BE2C (cell line): Measurements from ENCODE around the gene PHC1.

Experiments used
- DNase-seq: peaks from one replicate; pipeline ENCODE4 v3.0.0-alpha.2; 2020
- H3K27me3 ChIP-seq: fragments of 250-450 bp; sonication (Bioruptor Pico); 2 replicates; pipeline ENCODE4 v1.5.1; 2020; ENCODE audit warnings: mild to moderate bottlenecking
- H3K36me3 ChIP-seq: fragments of 250-450 bp; sonication (Bioruptor Pico); 2 replicates; pipeline ENCODE4 v1.5.1; 2020; ENCODE audit warnings: mild to moderate bottlenecking
- H3K4me1 ChIP-seq: fragments of 250-450 bp; sonication (Bioruptor Pico); 2 replicates; pipeline ENCODE4 v1.5.1; 2020
- H3K4me3 ChIP-seq: 2 replicates; pipeline ENCODE4 v1.5.1; 2011; ENCODE audit warnings: low read depth, low read length
- H3K9me3 ChIP-seq: fragments of 250-450 bp; sonication (Bioruptor Pico); 2 replicates; pipeline ENCODE4 v1.5.1; 2020
- TF ChIP-seq, protein P1 (sequence below): IDR thresholded peaks from 2 replicates; pipeline ENCODE4 v1.5.1; 2012; ENCODE audit warnings: mild to moderate bottlenecking, low read depth, low read length

The PHC1 gene

DNA sequence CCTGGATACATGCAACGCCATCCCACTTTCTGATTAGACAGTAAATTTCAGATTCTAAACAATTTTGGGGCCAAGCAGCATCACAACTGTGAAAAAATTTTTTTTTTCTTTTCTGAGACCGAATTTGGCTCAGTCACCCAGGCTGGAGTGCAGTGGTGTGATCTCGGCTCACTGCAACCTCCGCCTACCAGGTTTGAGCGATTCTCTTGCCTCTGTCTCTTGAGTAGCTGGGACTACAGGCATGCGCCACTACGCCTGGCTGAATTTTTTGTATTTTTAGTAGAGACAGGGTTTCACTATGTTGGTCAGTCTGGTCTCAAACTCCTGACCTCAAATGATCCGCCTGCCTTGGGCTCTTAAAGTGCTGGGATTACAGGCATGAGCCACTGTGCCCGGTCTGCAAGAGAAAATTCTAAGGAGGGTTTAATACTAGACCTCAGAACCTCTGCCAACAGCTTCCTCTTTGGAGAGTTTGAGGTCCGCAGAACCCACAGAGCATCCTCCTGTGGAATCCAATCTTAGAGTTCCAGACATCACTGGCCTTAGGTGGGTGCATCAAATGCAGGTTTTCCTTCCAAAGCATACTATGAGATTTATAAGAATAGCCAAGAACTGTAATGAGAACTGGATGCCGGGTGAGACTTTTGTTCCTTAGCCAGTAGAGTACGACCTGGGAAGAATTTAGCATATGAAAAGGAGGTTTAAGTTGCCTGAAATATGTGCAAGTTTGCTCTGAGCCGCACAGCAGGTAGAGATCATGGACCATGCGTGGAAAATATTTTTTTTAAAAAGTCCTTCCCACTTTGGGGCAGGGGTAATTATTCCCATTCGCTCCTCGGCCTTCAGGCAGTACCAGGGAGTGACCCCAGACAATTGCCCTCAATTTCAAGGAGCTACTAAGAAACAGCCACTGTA lies 7.8 kb upstream of the PHC1 start:
- no peak overlapping the region for H3K4me3 ChIP-seq
- H3K36me3 ChIP-seq, result no peaks in the 10 kb centered on the region
- TF ChIP-seq, protein P1, sequence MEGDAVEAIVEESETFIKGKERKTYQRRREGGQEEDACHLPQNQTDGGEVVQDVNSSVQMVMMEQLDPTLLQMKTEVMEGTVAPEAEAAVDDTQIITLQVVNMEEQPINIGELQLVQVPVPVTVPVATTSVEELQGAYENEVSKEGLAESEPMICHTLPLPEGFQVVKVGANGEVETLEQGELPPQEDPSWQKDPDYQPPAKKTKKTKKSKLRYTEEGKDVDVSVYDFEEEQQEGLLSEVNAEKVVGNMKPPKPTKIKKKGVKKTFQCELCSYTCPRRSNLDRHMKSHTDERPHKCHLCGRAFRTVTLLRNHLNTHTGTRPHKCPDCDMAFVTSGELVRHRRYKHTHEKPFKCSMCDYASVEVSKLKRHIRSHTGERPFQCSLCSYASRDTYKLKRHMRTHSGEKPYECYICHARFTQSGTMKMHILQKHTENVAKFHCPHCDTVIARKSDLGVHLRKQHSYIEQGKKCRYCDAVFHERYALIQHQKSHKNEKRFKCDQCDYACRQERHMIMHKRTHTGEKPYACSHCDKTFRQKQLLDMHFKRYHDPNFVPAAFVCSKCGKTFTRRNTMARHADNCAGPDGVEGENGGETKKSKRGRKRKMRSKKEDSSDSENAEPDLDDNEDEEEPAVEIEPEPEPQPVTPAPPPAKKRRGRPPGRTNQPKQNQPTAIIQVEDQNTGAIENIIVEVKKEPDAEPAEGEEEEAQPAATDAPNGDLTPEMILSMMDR, result no peak
- H3K4me1 ChIP-seq, result no peaks in the 10 kb centered on the region
- H3K9me3 ChIP-seq, result no peaks in the 10 kb centered on the region
- no peak for DNase-seq
- no peaks in the 10 kb centered on the region for H3K27me3 ChIP-seq

DNA sequence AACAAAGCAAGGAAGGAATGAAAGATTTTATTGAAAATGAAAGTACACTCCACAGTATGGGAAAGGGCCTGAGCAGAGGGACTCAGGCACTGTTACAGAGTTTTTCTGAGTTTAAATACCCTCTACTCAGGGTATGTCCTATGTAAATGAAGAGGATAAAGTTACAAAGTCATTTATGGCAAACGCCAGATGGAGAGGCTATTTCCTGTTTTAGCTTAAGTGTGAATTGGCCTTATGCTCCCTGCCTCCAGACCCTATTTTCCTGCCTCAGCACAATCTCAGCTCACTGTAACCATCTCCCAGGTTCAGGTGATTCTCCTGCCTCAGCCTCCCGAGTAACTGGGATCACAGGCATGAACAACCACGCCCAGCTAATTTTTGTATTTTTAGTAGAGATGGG lies 6.8 kb upstream of the PHC1 start:
- no peak for DNase-seq
- TF ChIP-seq, protein P1, result no peak

DNA sequence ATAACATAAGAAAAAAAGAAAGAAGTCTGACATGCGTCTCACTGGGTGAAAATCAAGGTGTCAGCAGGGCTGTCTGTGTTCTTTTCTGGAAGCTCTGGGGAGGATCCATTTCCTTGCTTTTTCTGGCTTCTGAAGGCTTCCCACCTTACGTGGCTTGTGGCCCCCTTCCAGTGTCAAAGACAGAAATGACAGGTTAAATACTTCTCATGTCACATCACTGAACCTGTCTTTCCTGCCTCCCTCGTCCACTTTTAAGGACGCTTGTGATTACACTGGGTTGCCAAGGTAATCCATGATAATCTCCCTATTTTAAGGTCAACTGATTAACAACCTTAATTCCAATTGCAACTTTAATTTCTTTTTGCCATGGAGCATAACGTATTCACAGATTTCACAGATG lies 4.6 kb upstream of the PHC1 start:
- H3K4me1 ChIP-seq, result no peaks in the 10 kb centered on the region
- H3K4me3 ChIP-seq, result no peak overlapping the region
- TF ChIP-seq, protein P1, result no peak
- H3K9me3 ChIP-seq, result no peaks in the 10 kb centered on the region
- H3K27me3 ChIP-seq, result no peaks in the 10 kb centered on the region
- no peaks in the 10 kb centered on the region for H3K36me3 ChIP-seq
- DNase-seq, result no peak

More for the DNA sequence above, 6.8 kb upstream of the PHC1 start:
- no peaks in the 10 kb centered on the region for H3K27me3 ChIP-seq
- no peaks in the 10 kb centered on the region for H3K36me3 ChIP-seq
- no peaks in the 10 kb centered on the region for H3K4me1 ChIP-seq
- no peaks in the 10 kb centered on the region for H3K9me3 ChIP-seq
- no peak overlapping the region for H3K4me3 ChIP-seq

DNA sequence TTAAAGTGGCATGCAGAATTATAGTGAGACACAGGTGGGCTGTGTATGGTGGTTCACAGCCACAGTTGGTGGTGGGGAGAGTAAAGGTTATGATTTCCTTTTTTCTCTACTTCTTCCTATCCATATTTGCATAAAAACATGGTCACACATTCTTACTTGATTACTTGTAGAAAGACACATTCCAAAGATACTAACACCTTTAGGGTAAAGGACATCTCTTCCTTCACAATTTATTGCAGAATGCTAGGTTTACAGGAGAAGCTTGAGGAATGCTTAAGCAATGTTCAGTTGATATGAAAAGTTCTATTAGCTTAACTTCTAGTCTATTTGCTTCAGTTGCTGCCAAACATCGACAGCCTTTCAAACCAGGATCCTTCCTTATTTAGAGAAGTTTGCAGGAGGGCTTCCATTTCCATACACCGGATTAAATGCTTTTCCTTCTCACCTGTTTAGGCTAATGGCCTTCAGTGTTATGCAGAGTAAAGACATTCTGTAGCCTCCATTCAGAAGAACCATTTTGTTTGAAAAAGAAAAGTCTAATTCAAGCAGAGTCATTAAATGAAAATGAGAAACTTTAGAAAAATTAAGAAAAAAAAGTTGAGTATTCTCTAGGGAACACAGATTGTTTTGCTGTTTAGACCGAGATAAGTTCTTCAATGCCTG lies 2.6 kb upstream of the PHC1 start:
- H3K36me3 ChIP-seq, result no peaks in the 10 kb centered on the region
- no peaks in the 10 kb centered on the region for H3K9me3 ChIP-seq
- TF ChIP-seq, protein P1, result no peak
- DNase-seq, result no peak
- no peaks in the 10 kb centered on the region for H3K4me1 ChIP-seq
- H3K27me3 ChIP-seq, result no peaks in the 10 kb centered on the region
- H3K4me3 ChIP-seq, result no peak overlapping the region

DNA sequence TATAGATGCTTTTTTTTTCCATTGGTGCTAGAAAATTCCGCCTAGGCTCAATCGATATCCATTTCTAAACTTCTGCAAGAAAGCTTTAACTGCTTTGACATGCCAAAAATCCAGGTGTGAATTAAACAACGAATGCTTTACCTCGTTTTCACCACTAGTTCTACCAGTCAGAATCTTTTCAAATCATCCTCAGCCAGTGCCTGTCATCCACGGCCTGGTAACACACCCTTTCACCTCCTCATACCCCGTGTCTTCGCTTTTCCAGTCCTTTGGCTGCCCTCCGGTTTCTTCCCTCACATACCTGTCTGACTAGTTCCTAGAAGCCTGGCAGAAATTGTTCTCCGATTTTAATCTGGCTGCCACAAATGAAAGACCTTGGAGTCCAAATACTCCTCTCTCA lies 1.4 kb upstream of the PHC1 start:
- Histone ChIP-seq H3K4me3 (no peak overlapping the region), H3K36me3 (no peaks in the 10 kb centered on the region)

More for the DNA sequence above, 1.4 kb upstream of the PHC1 start:
- DNase-seq, result no peak
- Histone ChIP-seq H3K4me1 (peaks cover 3% of the 10 kb centered on the region; the same call in 1 of the 2 replicates), H3K9me3 (no peaks in the 10 kb centered on the region), H3K27me3 (no peaks in the 10 kb centered on the region)
- TF ChIP-seq, protein P1, result peak; percentile 12; the same call in 1 of the 2 replicates
